GM13976 (cell line): ENCODE results near the gene SVIL.
"Not testable (repeated sequence)": the region's sequence is repeated elsewhere in the genome, so short reads cannot be mapped to it uniquely, and the experiment has no call there.

Experiments
- DNase-seq: peaks from one replicate; pipeline ENCODE4 v3.0.0; 2012; ENCODE audit warnings: low spot score
- CTCF ChIP-seq: IDR thresholded peaks from 2 replicates; pipeline ENCODE4 v1.5.1; 2012; ENCODE audit warnings: borderline replicate concordance, mild to moderate bottlenecking; ENCODE audit not compliant: insufficient read depth; ENCODE audit errors: extremely low read depth, missing control alignments, control extremely low read depth
- in situ Hi-C: fragments of 300-500 bp; cut with MboI; formaldehyde crosslinking; loops from one replicate; pipeline ENCODE4 v1.12.0; 2022; ENCODE audit warnings: low sequenced_read_pairs, mixed read lengths, inconsistent platforms; ENCODE audit not compliant: unreplicated experiment

Gene SVIL

DNA sequence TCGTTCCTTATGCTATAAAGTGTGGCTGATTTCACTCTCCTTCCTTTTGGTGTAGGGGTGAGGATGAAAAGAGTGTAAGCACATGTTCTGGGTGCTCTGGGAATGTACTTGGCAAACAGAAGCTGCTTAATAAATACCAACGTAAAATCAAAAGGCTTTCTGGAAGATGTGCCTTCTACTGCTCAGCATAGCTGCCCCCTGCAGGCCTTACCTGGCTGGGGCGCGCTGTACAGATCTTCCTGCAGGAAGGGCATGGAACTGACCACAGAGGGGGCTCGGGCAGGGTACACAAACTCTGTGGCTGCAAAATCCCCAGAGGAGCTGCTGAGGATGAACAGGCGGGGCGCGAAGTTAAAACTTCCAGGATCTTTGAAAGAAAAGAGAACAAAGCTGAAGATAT is 169.4 kb downstream of the SVIL start:
- no peak for TF ChIP-seq CTCF
- in situ Hi-C loops = no loop called here
- no peak for DNase-seq

GRCh38 chr10:29464671-29465171 is 170.1 kb downstream of the SVIL start:
- in situ Hi-C loops, DNase-seq: not testable (repeated sequence)

DNA sequence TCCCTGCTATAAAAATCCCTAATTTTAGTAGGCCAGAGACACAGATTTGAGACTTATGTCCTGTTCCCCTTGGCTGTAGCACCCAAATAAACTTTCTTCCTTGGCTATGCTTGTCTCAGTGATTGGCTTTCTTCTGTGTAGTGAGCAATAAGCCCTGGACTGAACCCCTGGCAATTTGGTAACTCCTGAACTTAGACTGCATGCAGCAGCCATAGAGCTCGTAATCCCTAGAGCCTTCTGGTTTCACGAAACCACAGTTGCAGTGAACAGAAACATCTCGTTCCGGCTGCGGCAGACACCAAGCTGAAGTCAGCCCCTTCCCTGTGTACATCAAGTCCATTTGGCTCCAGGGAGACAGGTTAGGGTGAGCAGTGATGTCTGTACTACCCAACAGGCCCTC is 173.7 kb downstream of the SVIL start:
- in situ Hi-C loops = no loop called here
- no peak for DNase-seq
- no peak for TF ChIP-seq CTCF

- DNase-seq, in situ Hi-C loops: not testable (repeated sequence)
Observed at GRCh38 chr10:29458190-29458589, 176.6 kb downstream of the SVIL start.

DNA sequence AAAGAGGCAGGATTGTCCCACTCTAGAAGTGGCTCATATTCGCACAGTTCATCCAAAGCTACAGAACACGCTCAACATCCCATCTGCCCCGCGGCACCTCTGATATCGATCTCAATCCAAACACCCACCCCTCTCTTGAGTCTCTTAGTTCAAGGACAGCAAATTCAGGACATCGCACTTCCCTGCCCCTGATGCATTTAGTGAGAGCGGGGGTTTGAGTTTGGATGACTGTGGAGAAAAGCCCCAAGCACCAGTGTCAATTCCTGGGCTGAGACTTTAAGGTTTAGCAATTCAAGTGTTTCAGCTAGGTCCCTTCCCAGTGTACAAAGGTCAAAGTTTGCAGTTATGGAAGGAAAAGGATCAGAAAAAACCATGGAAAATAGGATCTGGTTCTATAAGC is 179.7 kb downstream of the SVIL start:
- no peak for TF ChIP-seq CTCF
- in situ Hi-C loops = no loop called here
- no peak for DNase-seq

DNA sequence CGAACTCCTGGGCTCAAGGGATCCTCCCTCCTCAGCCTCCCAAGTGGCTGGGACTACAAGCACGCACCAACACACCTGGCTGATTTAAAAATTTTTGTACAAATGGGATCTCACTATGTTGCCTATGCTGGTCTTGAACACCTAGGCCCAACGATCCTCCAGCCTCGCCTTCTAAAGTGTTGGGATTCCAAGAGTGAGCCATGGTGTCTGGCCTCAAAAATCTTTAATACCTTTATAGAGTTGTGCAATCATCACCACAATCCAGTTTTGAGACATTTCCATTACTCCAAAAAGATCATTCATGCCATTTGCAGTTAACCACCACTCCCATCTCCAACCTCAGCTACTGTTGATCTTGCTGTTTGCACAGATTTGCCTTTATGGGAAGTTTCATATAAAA is 180.5 kb downstream of the SVIL start:
- in situ Hi-C loops = no loop called here
- no peak for DNase-seq
- no peak for TF ChIP-seq CTCF

- no peak for TF ChIP-seq CTCF
- in situ Hi-C loops = no loop called here
- DNase-seq = no peak
Observed at GRCh38 chr10:29452546-29452945, 182.2 kb downstream of the SVIL start.

DNA sequence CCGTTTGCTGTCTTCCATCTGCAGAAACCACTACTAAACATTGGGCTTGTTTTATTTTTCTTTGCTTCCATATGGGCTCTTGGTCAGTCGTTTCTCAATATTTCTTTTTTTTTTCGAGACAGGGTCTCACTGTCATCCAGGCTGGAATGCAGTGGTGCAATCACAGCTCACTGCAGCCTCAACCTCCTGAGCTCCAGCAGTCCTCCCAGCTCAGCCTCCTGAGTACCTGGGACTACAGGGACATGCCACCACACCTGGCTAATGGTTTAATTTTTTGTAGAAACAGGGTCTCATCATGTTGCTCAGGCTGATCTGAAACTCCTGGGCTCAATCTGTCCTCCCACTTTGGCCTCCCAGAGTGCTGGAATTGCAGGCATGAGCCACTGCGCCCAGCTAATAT is 182.8 kb downstream of the SVIL start:
- in situ Hi-C loops = no loop called here
- no peak for DNase-seq
- TF ChIP-seq CTCF = no peak
